ENCODE data around the gene GPR25. TPM values are rescaled to one million over a fixed set of nuclear protein-coding genes. Genes with fewer than 3 reads are reported as not detected.

The GPR25 gene, protein sequence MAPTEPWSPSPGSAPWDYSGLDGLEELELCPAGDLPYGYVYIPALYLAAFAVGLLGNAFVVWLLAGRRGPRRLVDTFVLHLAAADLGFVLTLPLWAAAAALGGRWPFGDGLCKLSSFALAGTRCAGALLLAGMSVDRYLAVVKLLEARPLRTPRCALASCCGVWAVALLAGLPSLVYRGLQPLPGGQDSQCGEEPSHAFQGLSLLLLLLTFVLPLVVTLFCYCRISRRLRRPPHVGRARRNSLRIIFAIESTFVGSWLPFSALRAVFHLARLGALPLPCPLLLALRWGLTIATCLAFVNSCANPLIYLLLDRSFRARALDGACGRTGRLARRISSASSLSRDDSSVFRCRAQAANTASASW
- not detected for polyA plus RNA-seq (2012; ENCODE audit: insufficient read depth, insufficient read length)

DNA sequence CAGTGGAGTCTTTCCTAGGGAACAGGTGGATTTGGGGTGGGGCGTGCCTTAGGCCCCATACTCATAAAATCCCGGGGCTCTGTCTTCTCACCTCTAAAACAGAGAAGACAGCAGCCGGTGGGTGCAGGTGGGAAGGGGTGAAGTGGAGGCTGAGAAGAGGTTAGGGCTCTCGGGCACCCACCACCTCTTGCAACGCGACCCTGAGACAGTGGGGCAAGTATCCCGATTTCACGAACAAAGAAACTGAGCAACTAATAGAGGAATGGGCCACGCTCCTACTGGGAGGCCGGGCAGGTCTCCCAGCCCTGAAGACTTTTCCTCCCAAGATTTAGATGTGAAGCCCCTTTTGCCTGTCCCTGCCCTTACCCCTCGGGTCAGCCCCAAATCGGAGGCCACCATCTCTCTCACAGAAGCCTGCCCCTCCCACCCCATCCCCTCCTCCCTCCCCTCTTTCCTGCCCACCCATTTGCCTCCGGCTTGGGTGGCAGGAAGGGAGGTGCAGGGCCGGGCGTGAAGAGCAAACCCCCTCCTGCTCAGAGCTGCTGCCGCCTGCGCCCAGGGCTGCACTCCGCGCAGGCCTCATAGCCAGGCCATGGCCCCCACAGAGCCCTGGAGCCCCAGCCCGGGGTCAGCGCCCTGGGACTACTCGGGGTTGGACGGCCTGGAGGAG lies at the start of gene GPR25:
TSS of gene GPR25 (plus strand) at position 536 of the 670 bp plus-strand sequence. CDS start at position 593, 57 bp downstream.
- no peak for DNase-seq (ENCODE audit: low read depth, low spot score)
- no peak within 1 kb of the TSS for H3K4me3 ChIP-seq (ENCODE audit: low read length)

DNA sequence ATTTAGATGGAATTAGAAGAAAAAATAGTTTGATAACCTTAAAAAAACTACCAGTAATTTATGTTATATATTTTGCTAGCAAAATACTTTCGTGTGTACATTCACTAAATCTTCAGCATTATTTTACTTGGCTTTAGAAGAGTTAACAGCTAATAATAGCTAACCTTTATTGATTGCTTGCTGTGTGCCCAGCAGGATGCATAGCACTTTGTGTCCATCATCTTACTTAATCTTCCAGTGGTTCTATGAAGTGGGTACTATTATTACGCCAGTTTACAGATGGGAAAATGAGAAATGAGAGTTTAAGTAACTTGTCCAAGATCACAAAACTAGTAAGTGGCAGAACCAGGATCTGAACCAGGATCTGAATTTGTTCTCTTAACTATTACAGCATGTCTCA lies 41.7 kb upstream of the GPR25 start:
- DNase-seq (ENCODE audit: low read depth, low spot score), result no peak
- H3K4me3 ChIP-seq (ENCODE audit: low read length), result no peak overlapping the region

DNA sequence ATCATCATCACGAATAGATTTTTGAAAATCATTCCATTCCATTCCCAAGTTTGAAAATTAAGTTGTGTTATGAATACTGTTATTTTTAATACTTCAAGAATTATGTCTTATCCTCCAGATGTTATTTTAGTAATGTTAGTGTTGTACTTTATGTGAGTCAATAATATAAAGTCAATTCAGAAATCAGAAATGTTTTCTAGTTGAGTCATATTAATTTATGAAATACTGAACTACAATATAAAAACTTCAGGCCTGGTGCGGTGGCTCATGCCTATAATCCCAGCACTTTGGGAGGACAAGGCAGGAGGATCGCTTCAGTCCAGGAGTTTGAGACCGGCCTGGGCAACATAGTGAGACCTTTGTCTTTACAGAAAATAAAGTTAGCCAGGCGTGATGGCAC lies 38.4 kb upstream of the GPR25 start:
- H3K4me3 ChIP-seq (ENCODE audit: low read length), result no peak overlapping the region
- DNase-seq (ENCODE audit: low read depth, low spot score), result no peak

DNA sequence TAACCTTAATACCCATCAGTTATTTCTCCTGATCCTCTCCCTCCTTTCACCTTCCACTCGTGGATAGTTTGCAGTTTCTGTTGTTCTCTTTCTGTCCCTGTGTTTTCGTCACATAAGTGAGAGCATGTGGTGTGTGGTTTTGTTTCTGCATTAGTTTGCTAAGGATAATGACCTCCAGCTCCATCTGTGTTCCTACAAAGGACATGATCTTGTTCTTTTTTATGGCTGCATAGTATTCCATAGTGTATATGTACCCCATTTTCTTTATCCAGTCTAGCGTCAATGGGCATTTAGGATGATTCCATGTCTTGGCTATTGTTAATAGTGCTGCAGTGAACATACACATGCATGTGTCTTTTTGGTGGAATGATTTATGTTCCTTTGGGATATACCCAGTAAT lies 36.6 kb upstream of the GPR25 start:
- DNase-seq (ENCODE audit: low read depth, low spot score), result no peak
- no peak overlapping the region for H3K4me3 ChIP-seq (ENCODE audit: low read length)

DNA sequence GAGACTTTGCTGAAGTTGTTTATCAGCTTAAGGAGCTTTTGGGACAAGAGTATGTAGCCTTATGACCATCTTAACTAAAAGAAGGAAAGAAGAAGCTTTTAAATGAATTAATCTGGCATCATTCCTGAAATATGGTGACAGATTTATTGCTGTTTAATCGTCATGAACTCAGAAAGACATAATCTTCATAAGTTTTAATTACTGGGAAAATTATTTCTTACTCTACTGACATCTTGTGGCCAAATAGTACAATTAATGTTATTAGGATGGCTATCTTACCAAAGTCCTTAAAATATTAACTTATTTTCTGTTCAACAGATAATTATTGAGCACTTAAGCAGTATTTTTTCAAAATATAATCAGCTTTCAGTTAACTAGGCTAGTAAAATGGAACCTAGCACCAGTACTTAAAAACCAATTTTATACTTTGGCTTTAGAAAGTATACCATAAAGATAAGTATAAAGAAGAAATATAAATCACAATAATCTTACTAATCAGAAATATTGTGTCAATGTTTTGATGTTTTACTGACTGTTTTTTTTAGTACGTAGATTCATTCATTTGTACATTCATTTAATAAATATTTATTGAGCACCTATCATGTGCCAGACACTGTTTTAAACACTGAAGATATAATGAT lies 34.7 kb upstream of the GPR25 start:
- no peak for DNase-seq (ENCODE audit: low read depth, low spot score)
- H3K4me3 ChIP-seq (ENCODE audit: low read length), result no peak overlapping the region

DNA sequence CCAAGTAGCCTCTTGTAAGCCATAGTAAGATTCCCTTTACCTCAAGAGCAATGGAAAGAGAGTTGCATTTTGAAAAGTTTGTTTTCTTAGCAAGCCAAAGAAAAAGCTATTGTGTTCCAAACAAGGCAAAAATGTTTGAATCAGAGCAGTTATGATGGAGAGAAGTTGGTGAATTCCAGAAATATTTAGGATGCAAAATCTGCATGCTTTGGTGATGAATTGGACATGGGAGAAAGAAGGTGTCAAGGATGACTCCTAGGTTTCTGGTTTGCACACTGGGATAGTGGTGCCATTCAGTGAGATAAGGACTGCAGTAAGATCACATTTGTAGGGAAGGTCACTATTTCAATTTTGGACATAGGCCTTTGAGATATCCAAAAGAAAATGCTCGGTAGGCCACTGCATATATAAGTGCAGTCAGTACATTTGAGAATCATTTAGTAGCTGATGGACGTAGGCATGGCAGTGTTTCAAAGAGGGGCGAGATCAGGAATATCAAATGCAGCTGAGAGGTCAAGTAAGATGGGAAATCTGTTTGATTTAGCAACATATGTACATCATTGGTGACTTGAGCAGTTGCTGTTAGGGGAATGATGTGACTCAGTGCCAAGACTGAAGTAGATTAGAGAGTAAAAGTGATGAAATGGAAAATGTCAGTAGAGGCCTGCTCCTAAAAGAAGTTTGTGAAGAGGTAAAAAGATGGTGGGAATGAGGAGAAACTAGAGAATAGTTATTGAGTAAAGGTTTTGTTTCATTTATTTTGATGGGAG lies 33.9 kb upstream of the GPR25 start:
- no peak for DNase-seq (ENCODE audit: low read depth, low spot score)
- no peak overlapping the region for H3K4me3 ChIP-seq (ENCODE audit: low read length)

DNA sequence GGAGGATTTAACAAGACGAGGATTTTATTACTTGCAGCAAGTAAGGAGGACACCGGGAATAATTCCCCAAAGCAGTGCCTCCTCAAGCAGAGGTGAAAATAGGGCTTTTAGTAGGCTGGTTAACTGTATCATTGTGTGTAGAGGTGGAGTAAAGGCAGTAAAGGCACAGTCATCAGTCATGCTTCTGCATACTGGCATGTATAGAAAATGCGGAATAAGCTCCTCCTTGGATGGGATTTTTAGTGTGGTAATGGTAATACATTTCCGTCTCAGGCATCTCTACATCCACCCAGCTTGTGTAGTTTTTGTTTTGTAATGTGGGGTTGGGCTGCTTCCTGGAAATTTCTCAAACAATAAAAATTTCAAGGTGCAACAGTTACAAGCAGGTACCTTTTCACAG lies 27.4 kb upstream of the GPR25 start:
- no peak for DNase-seq (ENCODE audit: low read depth, low spot score)
- H3K4me3 ChIP-seq (ENCODE audit: low read length), result no peak overlapping the region

DNA sequence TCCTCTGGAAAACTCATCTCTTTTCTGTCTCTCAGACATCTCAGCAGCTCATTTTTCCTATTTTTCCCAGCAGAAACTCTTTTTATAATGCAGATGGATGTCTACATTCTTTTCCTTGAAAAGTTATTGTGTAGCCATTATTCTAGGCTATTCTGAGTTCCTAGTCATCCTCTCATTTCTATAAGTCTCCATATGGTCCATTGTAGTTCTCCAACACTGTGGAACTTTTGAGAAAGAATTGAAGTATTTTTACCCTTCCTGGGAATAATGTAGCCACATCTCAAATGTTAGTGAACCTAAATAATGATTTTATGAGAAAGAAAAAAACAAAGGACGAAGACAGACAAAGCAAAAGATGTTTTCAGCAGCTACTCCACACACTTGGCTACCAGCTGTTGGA lies 26.4 kb upstream of the GPR25 start:
- H3K4me3 ChIP-seq (ENCODE audit: low read length), result no peak overlapping the region
- no peak for DNase-seq (ENCODE audit: low read depth, low spot score)

DNA sequence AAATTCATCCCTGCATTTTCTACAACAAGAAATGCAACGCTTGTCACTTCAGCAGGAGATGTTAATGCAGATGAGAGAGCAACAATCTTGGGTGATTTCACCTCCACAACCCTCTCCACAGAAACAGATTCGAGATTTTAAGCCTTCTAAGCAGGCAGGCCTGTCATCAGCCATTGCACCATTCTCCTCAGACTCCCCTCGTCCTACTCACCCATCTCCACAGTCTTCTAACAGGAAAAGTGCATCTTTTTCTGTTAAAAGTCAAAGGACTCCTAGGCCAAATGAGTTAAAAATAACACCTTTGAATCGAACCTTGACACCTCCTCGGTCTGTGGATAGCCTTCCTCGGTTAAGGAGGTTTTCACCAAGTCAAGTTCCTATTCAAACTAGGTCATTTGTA lies 23.4 kb upstream of the GPR25 start:
- H3K4me3 ChIP-seq (ENCODE audit: low read length), result no peak overlapping the region
- no peak for DNase-seq (ENCODE audit: low read depth, low spot score)

DNA sequence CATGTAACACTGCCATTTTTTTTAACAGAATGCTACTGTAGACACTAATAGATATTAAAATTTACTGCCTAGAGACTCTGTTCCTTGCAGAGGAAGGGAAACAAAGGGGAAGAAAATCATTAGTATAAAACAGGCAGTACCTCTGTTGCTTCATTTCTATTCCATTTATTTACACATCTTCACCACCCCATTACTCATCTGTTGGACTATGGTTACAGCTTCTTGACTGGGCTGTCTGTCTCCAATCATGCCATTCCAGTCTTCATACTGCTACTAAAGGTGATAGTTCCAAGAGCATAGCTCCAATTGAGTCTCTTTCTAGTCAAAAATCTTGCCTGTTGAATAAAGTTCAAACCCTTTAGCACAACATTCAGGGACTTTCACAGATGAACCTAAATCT lies 22.2 kb upstream of the GPR25 start:
- no peak overlapping the region for H3K4me3 ChIP-seq (ENCODE audit: low read length)
- DNase-seq (ENCODE audit: low read depth, low spot score), result no peak

DNA sequence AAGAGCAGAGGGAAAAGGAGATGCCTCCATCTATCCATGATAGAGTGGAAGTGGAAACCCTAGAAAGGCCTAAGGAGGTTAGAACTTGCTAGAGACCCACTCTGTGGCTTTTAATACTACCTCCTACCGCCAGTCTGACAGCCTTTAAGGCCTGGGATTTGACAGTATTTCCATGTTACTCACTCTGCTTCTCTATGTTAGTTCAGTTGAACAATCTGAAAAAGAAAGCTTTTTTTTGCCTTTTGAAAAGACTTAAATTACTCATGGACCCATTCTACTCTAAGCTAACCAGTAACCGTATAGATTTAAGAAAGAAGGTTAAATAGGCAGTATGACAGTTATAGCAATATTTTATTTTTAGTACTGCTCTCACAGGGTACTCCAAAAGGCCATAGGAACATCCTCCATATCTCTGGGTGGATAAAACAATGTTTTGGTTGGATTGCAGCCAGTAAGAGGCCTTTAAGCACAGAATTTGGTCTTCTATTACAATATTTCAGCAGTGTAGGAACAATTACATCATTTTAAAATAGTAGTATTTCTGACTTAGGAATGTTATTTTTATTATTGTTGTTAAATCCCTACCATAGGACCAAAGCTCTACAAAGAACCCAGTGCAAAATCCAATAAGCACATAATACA lies 15.9 kb upstream of the GPR25 start:
- no peak overlapping the region for H3K4me3 ChIP-seq (ENCODE audit: low read length)
- no peak for DNase-seq (ENCODE audit: low read depth, low spot score)

DNA sequence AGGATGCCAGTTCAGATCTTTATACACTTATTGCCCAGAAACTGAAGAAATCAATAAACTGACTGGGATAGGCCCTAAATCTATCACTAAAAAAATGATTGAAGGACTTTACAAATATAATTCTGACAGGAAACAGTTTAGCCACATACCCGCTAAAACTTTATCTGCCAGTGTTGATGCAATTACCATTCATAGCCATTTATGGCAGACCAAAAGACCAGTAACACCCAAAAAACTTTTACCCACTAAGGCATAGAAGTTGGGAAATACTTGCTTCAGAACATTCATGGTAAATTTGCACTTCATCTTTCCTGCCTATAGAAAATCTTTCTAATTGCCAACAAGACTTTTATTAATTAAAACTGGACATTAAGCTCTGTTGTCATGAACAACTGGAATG lies 15.0 kb upstream of the GPR25 start:
- H3K4me3 ChIP-seq (ENCODE audit: low read length), result no peak overlapping the region
- DNase-seq (ENCODE audit: low read depth, low spot score), result no peak

DNA sequence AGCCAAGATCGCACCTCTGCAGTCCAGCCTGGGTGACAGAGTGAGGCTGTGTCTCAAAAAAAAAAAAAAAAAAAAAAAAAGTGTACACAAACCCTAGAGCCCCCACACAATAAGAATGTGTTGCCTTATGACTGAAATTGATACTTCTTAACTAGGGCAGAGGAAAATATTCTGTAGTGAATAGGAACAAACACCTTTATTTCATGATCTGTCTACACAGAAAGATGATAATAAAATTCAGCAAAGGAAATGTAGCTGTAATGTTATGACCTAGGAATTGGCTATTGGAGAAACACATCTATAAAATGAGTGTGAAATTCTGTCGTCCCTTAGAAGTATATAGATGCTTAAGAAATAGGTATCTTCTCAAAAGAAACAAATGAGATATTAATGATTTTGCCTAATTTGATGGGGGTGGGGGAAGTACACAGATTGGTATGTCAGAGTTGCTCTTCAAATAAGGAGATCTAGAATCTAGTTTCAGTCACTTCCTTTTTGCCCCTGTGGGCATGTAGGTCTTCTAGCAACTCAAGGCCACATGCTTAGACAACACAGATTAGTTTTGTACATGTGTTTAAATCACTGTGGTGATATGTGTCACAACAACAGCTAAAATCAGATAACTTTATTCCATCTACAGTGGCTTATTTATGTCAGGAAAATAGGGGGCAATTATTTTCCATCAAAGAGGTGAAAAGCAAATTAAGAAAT lies 10.7 kb upstream of the GPR25 start:
- no peak overlapping the region for H3K4me3 ChIP-seq (ENCODE audit: low read length)
- DNase-seq (ENCODE audit: low read depth, low spot score), result no peak

DNA sequence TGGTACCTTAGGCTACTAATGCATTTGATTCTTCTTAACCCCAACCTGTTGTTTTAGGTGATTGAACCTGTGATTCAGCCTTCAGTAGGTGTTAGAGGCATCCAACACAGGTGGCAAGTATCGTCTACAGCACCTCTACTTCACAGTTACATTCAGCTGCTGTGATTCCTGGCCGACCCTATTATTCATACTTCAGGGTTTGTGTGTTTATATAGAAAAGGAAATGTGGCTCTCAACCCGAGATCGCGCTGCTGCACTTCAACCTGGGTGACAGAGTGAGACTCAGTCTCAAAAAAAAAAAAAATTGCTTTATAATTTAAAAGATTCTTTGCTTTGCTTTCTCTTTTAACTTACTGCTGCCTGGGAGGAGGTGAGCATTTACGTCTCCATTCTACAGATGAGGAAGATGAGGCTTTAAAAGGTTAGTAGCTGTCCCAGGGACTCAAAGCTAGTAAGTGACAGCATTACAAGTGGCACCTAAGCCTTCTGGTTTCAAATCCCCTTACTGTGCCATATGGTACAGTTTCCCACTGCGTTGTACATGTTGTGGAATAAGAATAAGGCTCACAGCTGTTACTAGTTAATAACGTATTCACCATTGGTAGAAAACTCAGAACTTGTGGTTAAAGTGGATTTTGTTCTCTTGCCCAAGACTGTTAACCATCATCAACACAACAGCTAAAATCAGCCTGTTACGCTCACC lies 9.9 kb upstream of the GPR25 start:
- no peak overlapping the region for H3K4me3 ChIP-seq (ENCODE audit: low read length)
- DNase-seq (ENCODE audit: low read depth, low spot score), result no peak

DNA sequence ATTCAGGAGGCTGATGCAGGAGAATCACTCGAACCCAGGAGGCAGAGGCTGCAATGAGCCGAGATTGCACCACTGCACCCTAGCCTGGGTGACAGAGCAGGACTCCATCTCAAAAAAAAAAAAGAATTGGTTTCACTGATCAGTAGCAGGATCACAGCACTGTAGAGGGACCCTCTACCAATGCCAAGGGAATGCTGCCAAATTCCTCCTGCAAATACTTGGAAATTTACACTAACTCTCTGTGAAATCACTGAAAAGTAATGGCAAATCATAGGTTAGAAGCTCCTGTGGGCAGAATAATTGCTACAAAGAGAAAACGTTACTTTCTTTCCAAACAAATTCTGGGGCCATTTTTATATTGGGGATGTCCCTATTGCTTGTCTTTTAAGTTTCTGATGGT lies 6.7 kb upstream of the GPR25 start:
- no peak for DNase-seq (ENCODE audit: low read depth, low spot score)
- H3K4me3 ChIP-seq (ENCODE audit: low read length), result no peak overlapping the region

DNA sequence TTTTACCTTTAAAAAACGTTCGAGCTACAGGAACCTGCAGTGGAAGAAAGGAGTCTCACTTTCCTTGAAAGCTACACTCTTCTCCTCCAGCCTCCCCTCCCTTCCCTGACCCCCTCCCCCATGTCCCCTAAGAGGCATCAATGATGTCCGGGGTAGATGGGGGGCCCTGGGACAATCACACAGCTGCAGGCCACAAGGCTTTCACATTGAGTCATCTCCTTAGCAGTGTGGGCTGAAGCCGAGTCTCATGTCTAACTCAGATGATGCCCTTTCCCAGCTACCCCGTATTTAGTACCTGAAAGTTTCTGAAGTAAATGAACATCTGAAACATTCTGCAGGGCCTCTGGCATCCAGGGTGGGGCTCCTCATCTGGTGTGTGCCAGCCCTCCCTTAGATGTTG lies 6.3 kb upstream of the GPR25 start:
- no peak for DNase-seq (ENCODE audit: low read depth, low spot score)
- H3K4me3 ChIP-seq (ENCODE audit: low read length), result no peak overlapping the region

DNA sequence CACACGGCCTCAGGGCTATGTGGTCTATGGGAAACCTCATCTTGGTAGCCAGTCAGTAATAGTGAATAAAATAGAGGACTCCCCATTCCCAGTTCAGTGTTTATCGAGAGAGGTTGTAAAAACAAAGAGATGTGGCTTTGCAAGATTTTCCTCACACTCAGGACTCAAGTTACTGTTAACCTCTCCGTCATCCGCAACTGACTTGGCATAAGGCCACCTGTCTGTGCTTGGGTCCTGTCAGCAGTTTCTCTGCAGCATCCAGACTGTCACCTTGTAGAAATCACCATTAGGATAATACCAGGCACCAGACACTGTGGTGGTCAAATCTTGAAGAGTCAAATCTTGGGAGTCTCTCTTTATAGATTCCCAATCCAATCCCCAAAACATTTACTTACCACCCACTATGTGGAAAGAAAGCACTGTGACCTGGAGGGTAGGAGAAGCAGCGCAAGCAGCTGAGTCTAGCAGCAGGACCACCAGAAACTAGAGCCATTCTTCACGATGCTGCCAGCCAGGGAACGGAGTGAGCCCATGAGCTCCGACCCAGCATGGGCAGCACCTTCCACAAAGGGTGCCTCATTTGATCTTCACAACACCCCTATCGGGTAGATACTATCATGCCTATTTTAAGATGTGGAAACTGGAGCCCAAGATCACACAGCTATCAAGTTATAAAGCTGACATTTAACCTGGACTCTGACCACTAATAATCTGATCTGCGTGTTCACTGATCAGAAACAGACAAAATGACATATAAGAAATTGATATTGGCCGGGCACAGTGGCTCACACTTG lies 5.6 kb upstream of the GPR25 start:
- no peak overlapping the region for H3K4me3 ChIP-seq (ENCODE audit: low read length)
- no peak for DNase-seq (ENCODE audit: low read depth, low spot score)
